DND-41 (cell line): ENCODE data around the gene FUZ.

Experiments used
- ATAC-seq: fragments of 200-7000 bp; cut with Tn5 transposase; 3 replicates; pipeline ENCODE4 v1.9.1; 2021; ENCODE audit warnings: low read depth; ENCODE audit not compliant: insufficient read depth
- DNase-seq: peaks from one replicate; pipeline ENCODE4 v3.0.0-alpha.2; 2020
- H2AFZ ChIP-seq: 2 replicates; pipeline ENCODE4 v1.6.0; 2012; ENCODE audit warnings: low read depth, low read length
- H3K27ac ChIP-seq: 2 replicates; pipeline ENCODE4 v1.5.1; 2012; ENCODE audit warnings: low read length, inconsistent platforms
- H3K27me3 ChIP-seq: fragments of 200-600 bp; sonication (generic); 2 replicates; pipeline ENCODE4 v1.6.0; 2012; ENCODE audit warnings: low read length, mild to moderate bottlenecking, inconsistent platforms; ENCODE audit not compliant: insufficient read depth, poor library complexity
- H3K36me3 ChIP-seq: 2 replicates; pipeline ENCODE4 v1.5.1; 2012; ENCODE audit warnings: low read length, inconsistent platforms; ENCODE audit not compliant: insufficient read depth
- H3K4me1 ChIP-seq: 2 replicates; pipeline ENCODE4 v1.5.1; 2012; ENCODE audit warnings: mild to moderate bottlenecking, low read length; ENCODE audit not compliant: insufficient read depth
- H3K4me2 ChIP-seq: 2 replicates; pipeline ENCODE4 v1.6.0; 2012; ENCODE audit warnings: mild to moderate bottlenecking, moderate library complexity, low read length, inconsistent platforms; ENCODE audit not compliant: insufficient read depth
- H3K4me3 ChIP-seq, 2 experiments: fragments of 200-600 bp in 1 of 2; shearing (Covaris generic) in 1 of 2; 2 replicates each; pipeline ENCODE4 v1.5.1; 2012 to 2016; ENCODE audit warnings: inconsistent platforms in 2 of 2, low read length in 2 of 2, mild to moderate bottlenecking in 2 of 2, low read depth in 1 of 2, moderate library complexity in 1 of 2
- H3K79me2 ChIP-seq: 2 replicates; pipeline ENCODE4 v1.6.0; 2012; ENCODE audit warnings: low read length, inconsistent platforms; ENCODE audit not compliant: insufficient read depth
- H3K9ac ChIP-seq: 2 replicates; pipeline ENCODE4 v1.6.0; 2012; ENCODE audit warnings: low read depth, mild to moderate bottlenecking, inconsistent platforms, low read length, moderate library complexity
- H3K9me3 ChIP-seq: 2 replicates; pipeline ENCODE4 v1.5.1; 2012; ENCODE audit warnings: low read length, moderate library complexity, mild to moderate bottlenecking, inconsistent platforms; ENCODE audit not compliant: insufficient read depth, severe bottlenecking
- H4K20me1 ChIP-seq: 2 replicates; pipeline ENCODE4 v1.6.0; 2012; ENCODE audit warnings: low read length; ENCODE audit not compliant: insufficient read depth
- EZH2 ChIP-seq: IDR thresholded peaks from 3 replicates; pipeline ENCODE4 v1.6.1; 2012; ENCODE audit warnings: borderline replicate concordance, low read depth, mild to moderate bottlenecking, moderate library complexity, low read length, inconsistent platforms; ENCODE audit not compliant: severe bottlenecking
- TF ChIP-seq, protein P1 (sequence below): IDR thresholded peaks from 2 replicates; pipeline ENCODE4 v1.5.1; 2012; ENCODE audit warnings: borderline replicate concordance, low read length, moderate library complexity, mild to moderate bottlenecking; ENCODE audit not compliant: poor library complexity, severe bottlenecking; ENCODE audit errors: extremely low read depth

FUZ gene

DNA sequence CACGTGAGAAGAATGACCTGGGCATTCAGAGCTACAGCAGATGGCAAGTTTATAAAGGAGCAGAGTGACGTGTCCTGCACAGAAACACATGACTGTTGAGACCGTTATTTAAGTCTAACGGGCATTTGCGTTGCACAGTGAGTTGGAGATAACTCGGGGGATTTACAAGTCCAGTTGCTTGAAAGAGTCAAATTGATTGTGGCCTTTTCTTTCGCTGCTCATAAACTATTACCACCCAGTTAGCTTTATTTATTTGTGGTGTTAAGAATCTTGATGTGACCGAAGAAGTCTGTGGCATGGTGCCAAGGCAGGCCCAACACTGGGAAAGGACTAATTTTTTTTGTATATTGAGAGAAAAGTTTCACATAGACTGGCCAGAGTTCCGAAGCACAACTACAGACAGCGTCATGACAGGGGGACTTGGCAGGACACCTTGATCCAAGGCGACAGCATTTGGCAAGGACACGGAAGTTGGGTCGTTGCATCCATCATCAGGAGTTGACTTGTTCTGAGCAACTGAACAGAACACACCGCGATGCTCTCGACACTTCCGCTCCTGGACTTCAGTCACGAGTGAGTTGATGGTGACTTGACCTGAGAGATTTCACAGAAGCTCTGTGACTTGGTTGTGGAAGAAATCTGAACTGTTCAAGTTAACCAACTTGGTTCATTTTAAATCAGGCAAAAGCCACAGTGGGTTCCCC is 25.9 kb upstream of the FUZ start:
- H2AFZ ChIP-seq = no peak overlapping the region
- H3K79me2 ChIP-seq = no peaks in the 10 kb centered on the region
- H3K27ac ChIP-seq = no peak overlapping the region
- H3K4me3 ChIP-seq = no peak overlapping the region
- H4K20me1 ChIP-seq = no peaks in the 10 kb centered on the region
- no peaks in the 10 kb centered on the region for H3K4me1 ChIP-seq
- DNase-seq (no peak), ATAC-seq (no peak)
- no peaks in the 10 kb centered on the region for H3K27me3 ChIP-seq
- H3K4me2 ChIP-seq = no peak overlapping the region
- TF ChIP-seq EZH2 = no peak
- TF ChIP-seq, protein P1, sequence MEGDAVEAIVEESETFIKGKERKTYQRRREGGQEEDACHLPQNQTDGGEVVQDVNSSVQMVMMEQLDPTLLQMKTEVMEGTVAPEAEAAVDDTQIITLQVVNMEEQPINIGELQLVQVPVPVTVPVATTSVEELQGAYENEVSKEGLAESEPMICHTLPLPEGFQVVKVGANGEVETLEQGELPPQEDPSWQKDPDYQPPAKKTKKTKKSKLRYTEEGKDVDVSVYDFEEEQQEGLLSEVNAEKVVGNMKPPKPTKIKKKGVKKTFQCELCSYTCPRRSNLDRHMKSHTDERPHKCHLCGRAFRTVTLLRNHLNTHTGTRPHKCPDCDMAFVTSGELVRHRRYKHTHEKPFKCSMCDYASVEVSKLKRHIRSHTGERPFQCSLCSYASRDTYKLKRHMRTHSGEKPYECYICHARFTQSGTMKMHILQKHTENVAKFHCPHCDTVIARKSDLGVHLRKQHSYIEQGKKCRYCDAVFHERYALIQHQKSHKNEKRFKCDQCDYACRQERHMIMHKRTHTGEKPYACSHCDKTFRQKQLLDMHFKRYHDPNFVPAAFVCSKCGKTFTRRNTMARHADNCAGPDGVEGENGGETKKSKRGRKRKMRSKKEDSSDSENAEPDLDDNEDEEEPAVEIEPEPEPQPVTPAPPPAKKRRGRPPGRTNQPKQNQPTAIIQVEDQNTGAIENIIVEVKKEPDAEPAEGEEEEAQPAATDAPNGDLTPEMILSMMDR = no peak
- H3K9ac ChIP-seq = no peak overlapping the region
- H3K36me3 ChIP-seq = peaks cover 65% of the 10 kb centered on the region
- H3K9me3 ChIP-seq = no peaks in the 10 kb centered on the region

DNA sequence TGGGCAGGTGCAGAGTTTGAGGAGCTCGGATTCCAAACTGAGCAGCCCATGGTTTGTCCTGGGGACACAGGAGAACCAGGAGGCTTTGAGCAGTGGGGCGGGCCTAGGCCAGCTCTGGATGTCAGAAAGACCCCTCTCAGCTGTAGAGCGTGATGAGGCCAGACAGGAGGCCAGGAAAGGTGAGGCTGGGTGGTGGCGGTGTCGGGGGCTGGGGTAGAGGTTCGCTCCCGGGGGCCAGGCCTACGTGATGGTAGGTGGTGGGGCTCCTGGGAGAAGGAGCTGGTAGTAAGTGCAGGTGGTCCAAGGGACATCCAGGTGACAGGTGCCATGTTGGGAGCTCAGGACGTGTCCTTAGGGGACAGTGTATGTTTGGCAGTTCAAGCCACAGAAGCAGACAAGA is 24.3 kb upstream of the FUZ start:
- Histone ChIP-seq H3K4me3 (no peak overlapping the region), H2AFZ (no peak overlapping the region), H3K9me3 (no peaks in the 10 kb centered on the region), H3K27ac (no peak overlapping the region), H3K79me2 (no peaks in the 10 kb centered on the region), H3K9ac (no peak overlapping the region), H3K4me1 (no peaks in the 10 kb centered on the region; the same call in 1 of the 2 replicates), H4K20me1 (no peaks in the 10 kb centered on the region), H3K4me2 (no peak overlapping the region), H3K27me3 (no peaks in the 10 kb centered on the region), H3K36me3 (peaks cover 80% of the 10 kb centered on the region)
- ATAC-seq (no peak), DNase-seq (no peak)
- TF ChIP-seq, protein P1 = no peak
- no peak for TF ChIP-seq EZH2

DNA sequence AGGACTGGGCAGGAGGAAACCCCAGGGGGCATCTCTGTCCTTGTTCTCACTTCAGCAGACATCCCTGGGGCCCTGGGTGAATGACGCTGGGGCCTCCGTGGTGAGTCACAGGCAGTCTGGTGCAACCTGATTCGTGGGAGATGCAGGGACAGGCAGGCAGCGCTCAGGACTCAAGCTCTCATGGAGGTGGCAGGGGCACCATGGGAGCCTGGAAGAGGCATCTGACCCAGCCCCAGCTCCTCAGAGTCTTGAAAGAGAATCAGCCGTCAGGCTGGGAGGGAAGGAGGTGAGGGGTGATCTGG is 23.9 kb upstream of the FUZ start:
- Histone ChIP-seq H3K9me3 (no peaks in the 10 kb centered on the region), H3K4me2 (no peak overlapping the region), H2AFZ (no peak overlapping the region), H3K27me3 (no peaks in the 10 kb centered on the region), H4K20me1 (no peaks in the 10 kb centered on the region), H3K36me3 (peaks cover 82% of the 10 kb centered on the region), H3K4me1 (peaks cover 3% of the 10 kb centered on the region; the same call in 1 of the 2 replicates), H3K79me2 (no peaks in the 10 kb centered on the region), H3K27ac (no peak overlapping the region), H3K4me3 (no peak overlapping the region), H3K9ac (no peak overlapping the region)
- DNase-seq = no peak
- TF ChIP-seq EZH2 = no peak
- TF ChIP-seq, protein P1 = no peak
- no peak for ATAC-seq
